Fibroblast of skin of left biceps (primary cell): ENCODE data around the gene DOCK4.

Experiments used
- DNase-seq, 2 experiments: peaks; one replicate each; pipeline ENCODE4 v3.0.0-alpha.2; 2013; ENCODE audit warnings: low read depth in 2 of 2

The DOCK4 gene

GRCh38 chr7:112113913-112114575 is 92.2 kb downstream of the DOCK4 start:
- DNase-seq, result no peak

- DNase-seq, result no peak
Observed at GRCh38 chr7:112112822-112113255, 93.4 kb downstream of the DOCK4 start.

- no peak for DNase-seq
Observed at GRCh38 chr7:112110651-112111050, 95.5 kb downstream of the DOCK4 start.

GRCh38 chr7:112110175-112110574 is 96.0 kb downstream of the DOCK4 start:
- DNase-seq, result no peak

GRCh38 chr7:112108981-112109380 is 97.2 kb downstream of the DOCK4 start:
- DNase-seq, result no peak

GRCh38 chr7:112105584-112106530 is 100.3 kb downstream of the DOCK4 start:
- no peak for DNase-seq

- no peak for DNase-seq
Observed at GRCh38 chr7:112104120-112104519, 102.1 kb downstream of the DOCK4 start.

- no peak for DNase-seq
Observed at GRCh38 chr7:112103246-112103645, 103.0 kb downstream of the DOCK4 start.

GRCh38 chr7:112101201-112101846 is 104.9 kb downstream of the DOCK4 start:
- DNase-seq, result no peak

GRCh38 chr7:112097524-112097923 is 108.7 kb downstream of the DOCK4 start:
- DNase-seq, result no peak

GRCh38 chr7:112093409-112093808 is 112.8 kb downstream of the DOCK4 start:
- no peak for DNase-seq

GRCh38 chr7:112092709-112093395 is 113.3 kb downstream of the DOCK4 start:
- DNase-seq, result no peak

- no peak for DNase-seq
Observed at GRCh38 chr7:112092306-112092705, 113.9 kb downstream of the DOCK4 start.

GRCh38 chr7:112091768-112092167 is 114.4 kb downstream of the DOCK4 start:
- no peak for DNase-seq

GRCh38 chr7:112089551-112089950 is 116.6 kb downstream of the DOCK4 start:
- DNase-seq, result no peak

GRCh38 chr7:112088484-112089016 is 117.6 kb downstream of the DOCK4 start:
- no peak for DNase-seq

GRCh38 chr7:112086496-112087254 is 119.5 kb downstream of the DOCK4 start:
- no peak for DNase-seq

GRCh38 chr7:112084520-112084971 is 121.7 kb downstream of the DOCK4 start:
- no peak for DNase-seq

GRCh38 chr7:112083776-112084355 is 122.3 kb downstream of the DOCK4 start:
- DNase-seq, result no peak

- no peak for DNase-seq
Observed at GRCh38 chr7:112082306-112082705, 123.9 kb downstream of the DOCK4 start.
